Activated CD4-positive, alpha-beta T cell treated with anti-CD3 and anti-CD28 coated beads, Interleukin-2, amount 10 ng/mL, durations not matched to agents 7 days and 5 days (primary cell): Measurements from ENCODE around the gene ST6GALNAC4. TPM values are rescaled to one million over a fixed set of nuclear protein-coding genes. Genes with fewer than 3 reads are reported as not detected.

Source experiments
- CTCF ChIA-PET: fragments of 350-600 bp; sonication (Branson Sonifier 250); formaldehyde crosslinking; loops from one replicate; lab custom pipeline; 2021; ENCODE audit warnings: antibody characterized with exemption; lab: Charles Lee
- POLR2A ChIA-PET: fragments of 350-600 bp; sonication (Branson Sonifier 250); formaldehyde crosslinking; loops from one replicate; lab custom pipeline; 2021; ENCODE audit warnings: antibody characterized with exemption; lab: Charles Lee
- DNase-seq: peaks from one replicate; pipeline ENCODE4 v3.0.0-alpha.2; 2020
- H3K27ac Mint-ChIP-seq: one replicate; pipeline ENCODE4 v1.8.0; 2021; ENCODE audit warnings: mild to moderate bottlenecking, moderate library complexity, mixed read lengths
- H3K27me3 Mint-ChIP-seq: one replicate; pipeline ENCODE4 v1.8.0; 2021; ENCODE audit warnings: mixed read lengths
- H3K36me3 Mint-ChIP-seq: one replicate; pipeline ENCODE4 v1.8.0; 2021; ENCODE audit warnings: low read depth, mixed read lengths
- H3K4me1 Mint-ChIP-seq: one replicate; pipeline ENCODE4 v1.8.0; 2021; ENCODE audit warnings: mixed read lengths
- H3K4me3 Mint-ChIP-seq: one replicate; pipeline ENCODE4 v1.8.0; 2021; ENCODE audit warnings: mild to moderate bottlenecking, moderate library complexity, mixed read lengths
- H3K9me3 Mint-ChIP-seq: one replicate; pipeline ENCODE4 v1.8.0; 2021; ENCODE audit warnings: mixed read lengths
- total RNA-seq, 2 experiments: library from RNA; stranded (reverse); gene quantifications; one replicate each; pipeline ENCODE4 v1.2.3, GENCODE V29; 2021

ST6GALNAC4 gene
- total RNA-seq, 2 experiments from 2014 or later: 16.8 to 22.4 TPM

GRCh38 chr9:127915801-127916719 lies 781 bp downstream of the ST6GALNAC4 start:
- H3K9me3 Mint-ChIP-seq: no peaks in the 10 kb centered on the region
- peak overlapping the region; percentile 87 for H3K27ac Mint-ChIP-seq
- H3K36me3 Mint-ChIP-seq: peaks cover 12% of the 10 kb centered on the region
- DNase-seq: peak; percentile 44
- peak overlapping the region; percentile 78 for H3K4me3 Mint-ChIP-seq
- H3K27me3 Mint-ChIP-seq: no peaks in the 10 kb centered on the region
- POLR2A ChIA-PET: interaction anchor here (0.7 kb wide), 2 partner anchors 12 to 145 kb away, joined by 3 read pairs; no protein-coding TSS in a partner anchor
- peaks cover 66% of the 10 kb centered on the region for H3K4me1 Mint-ChIP-seq
- CTCF ChIA-PET: interaction anchor here (0.6 to 4.1 kb wide), 8 partner anchors 10 to 484 kb away, joined by 3 to 19 read pairs (median 4); partner anchors contain the start of genes EEIG1 and TOR2A

GRCh38 chr9:127915325-127915752 lies 1.5 kb downstream of the ST6GALNAC4 start:
- Mint-ChIP-seq H3K4me1 (peaks cover 69% of the 10 kb centered on the region), H3K36me3 (peaks cover 17% of the 10 kb centered on the region), H3K9me3 (no peaks in the 10 kb centered on the region), H3K27me3 (no peaks in the 10 kb centered on the region), H3K4me3 (peak overlapping the region; percentile 78), H3K27ac (peak overlapping the region; percentile 62)
- ChIA-PET POLR2A (interaction anchor here (0.7 kb wide), 1 partner anchor 11 kb away, joined by 3 read pairs; no protein-coding TSS in a partner anchor), CTCF (interaction anchor here (0.6 to 4.1 kb wide), 3 partner anchors 45 to 484 kb away, joined by 4 to 19 read pairs (median 15); partner anchors contain the start of gene TOR2A)
- no peak for DNase-seq

GRCh38 chr9:127913682-127914081 lies 3.2 kb downstream of the ST6GALNAC4 start:
- H3K36me3 Mint-ChIP-seq: peaks cover 17% of the 10 kb centered on the region
- peak overlapping the region; percentile 76 for H3K27ac Mint-ChIP-seq
- H3K4me1 Mint-ChIP-seq: peaks cover 56% of the 10 kb centered on the region
- H3K4me3 Mint-ChIP-seq: no peak overlapping the region
- POLR2A ChIA-PET: no interaction called here
- CTCF ChIA-PET: interaction anchor here (1.4 kb wide), 1 partner anchor 10 kb away, joined by 3 read pairs; no protein-coding TSS in a partner anchor
- no peaks in the 10 kb centered on the region for H3K27me3 Mint-ChIP-seq
- no peak for DNase-seq
- H3K9me3 Mint-ChIP-seq: no peaks in the 10 kb centered on the region

GRCh38 chr9:127912882-127913281 lies 4.0 kb downstream of the ST6GALNAC4 start:
- Mint-ChIP-seq H3K4me1 (peaks cover 48% of the 10 kb centered on the region), H3K4me3 (no peak overlapping the region), H3K36me3 (peaks cover 17% of the 10 kb centered on the region), H3K27ac (no peak overlapping the region), H3K9me3 (no peaks in the 10 kb centered on the region), H3K27me3 (no peaks in the 10 kb centered on the region)
- ChIA-PET POLR2A (interaction anchor here (0.5 kb wide), 1 partner anchor 122 kb away, joined by 4 read pairs; no protein-coding TSS in a partner anchor), CTCF (interaction anchor here (1.1 to 1.4 kb wide), 4 partner anchors 9 to 31 kb away, joined by 3 to 5 read pairs (median 3); no protein-coding TSS in a partner anchor)
- no peak for DNase-seq

- no peaks in the 10 kb centered on the region for H3K27me3 Mint-ChIP-seq
- POLR2A ChIA-PET: interaction anchor here (0.5 kb wide), 1 partner anchor 122 kb away, joined by 4 read pairs; no protein-coding TSS in a partner anchor
- H3K4me3 Mint-ChIP-seq: no peak overlapping the region
- H3K9me3 Mint-ChIP-seq: no peaks in the 10 kb centered on the region
- H3K36me3 Mint-ChIP-seq: peaks cover 17% of the 10 kb centered on the region
- CTCF ChIA-PET: interaction anchor here (1.1 to 1.4 kb wide), 4 partner anchors 9 to 30 kb away, joined by 3 to 5 read pairs (median 3); no protein-coding TSS in a partner anchor
- no peak for DNase-seq
- no peak overlapping the region for H3K27ac Mint-ChIP-seq
- H3K4me1 Mint-ChIP-seq: peaks cover 44% of the 10 kb centered on the region
Measured at GRCh38 chr9:127912296-127912695, 4.5 kb downstream of the ST6GALNAC4 start.

GRCh38 chr9:127910613-127911205 lies 6.1 kb downstream of the ST6GALNAC4 start:
- H3K4me1 Mint-ChIP-seq: peaks cover 49% of the 10 kb centered on the region
- no peak overlapping the region for H3K4me3 Mint-ChIP-seq
- H3K27ac Mint-ChIP-seq: peak overlapping the region; percentile 83
- CTCF ChIA-PET: interaction anchor here (1.1 to 1.9 kb wide), 6 partner anchors 11 to 176 kb away, joined by 3 to 8 read pairs (median 6); partner anchors contain the start of gene TOR2A
- peaks cover 17% of the 10 kb centered on the region for H3K36me3 Mint-ChIP-seq
- H3K9me3 Mint-ChIP-seq: no peaks in the 10 kb centered on the region
- no peak for DNase-seq
- POLR2A ChIA-PET: no interaction called here
- no peaks in the 10 kb centered on the region for H3K27me3 Mint-ChIP-seq

- Mint-ChIP-seq H3K36me3 (peaks cover 21% of the 10 kb centered on the region), H3K4me3 (no peak overlapping the region), H3K27ac (no peak overlapping the region), H3K4me1 (peaks cover 47% of the 10 kb centered on the region), H3K9me3 (no peaks in the 10 kb centered on the region), H3K27me3 (no peaks in the 10 kb centered on the region)
- POLR2A ChIA-PET: no interaction called here
- no peak for DNase-seq
- CTCF ChIA-PET: interaction anchor here (0.8 to 1.9 kb wide), 8 partner anchors 10 to 175 kb away, joined by 3 to 8 read pairs (median 4); partner anchors contain the start of gene TOR2A
Measured at GRCh38 chr9:127909839-127910273, 7.0 kb downstream of the ST6GALNAC4 start.

- Mint-ChIP-seq H3K27me3 (no peaks in the 10 kb centered on the region), H3K4me3 (no peak overlapping the region), H3K9me3 (no peaks in the 10 kb centered on the region), H3K36me3 (peaks cover 25% of the 10 kb centered on the region), H3K27ac (no peak overlapping the region), H3K4me1 (peaks cover 54% of the 10 kb centered on the region)
- ChIA-PET POLR2A (no interaction called here), CTCF (interaction anchor here (1.7 kb wide), 1 partner anchor 174 kb away, joined by 5 read pairs; the partner anchor contains the start of gene TOR2A)
- no peak for DNase-seq
Measured at GRCh38 chr9:127908660-127908926, 8.2 kb downstream of the ST6GALNAC4 start.

- Mint-ChIP-seq H3K9me3 (no peaks in the 10 kb centered on the region), H3K4me1 (peaks cover 59% of the 10 kb centered on the region), H3K27me3 (no peaks in the 10 kb centered on the region), H3K27ac (peak overlapping the region; percentile 95), H3K4me3 (no peak overlapping the region), H3K36me3 (peaks cover 25% of the 10 kb centered on the region)
- CTCF ChIA-PET: interaction anchor here (0.6 to 1.7 kb wide), 2 partner anchors 174 to 342 kb away, joined by 3 to 5 read pairs; partner anchors contain the start of gene TOR2A
- DNase-seq: no peak
- POLR2A ChIA-PET: interaction anchor here (0.7 kb wide), 1 partner anchor 13 kb away, joined by 3 read pairs; no protein-coding TSS in a partner anchor
Measured at GRCh38 chr9:127907867-127908659, 8.8 kb downstream of the ST6GALNAC4 start.

GRCh38 chr9:127905788-127906191 lies 11.1 kb downstream of the ST6GALNAC4 start:
- peak; percentile 70 for DNase-seq
- CTCF ChIA-PET: interaction anchor here (0.8 to 1.6 kb wide), 6 partner anchors 11 to 171 kb away, joined by 3 to 6 read pairs (median 4); partner anchors contain the start of genes CDK9, ST6GALNAC4 and TOR2A
- H3K36me3 Mint-ChIP-seq: peaks cover 18% of the 10 kb centered on the region
- H3K4me1 Mint-ChIP-seq: peaks cover 48% of the 10 kb centered on the region
- H3K27me3 Mint-ChIP-seq: no peaks in the 10 kb centered on the region
- no peaks in the 10 kb centered on the region for H3K9me3 Mint-ChIP-seq
- POLR2A ChIA-PET: no interaction called here
- peak overlapping the region; percentile 95 for H3K27ac Mint-ChIP-seq
- H3K4me3 Mint-ChIP-seq: peak overlapping the region; percentile 86

- Mint-ChIP-seq H3K27me3 (no peaks in the 10 kb centered on the region), H3K27ac (peak overlapping the region; percentile 95), H3K9me3 (no peaks in the 10 kb centered on the region), H3K4me1 (peaks cover 45% of the 10 kb centered on the region), H3K4me3 (peak overlapping the region; percentile 86), H3K36me3 (peaks cover 16% of the 10 kb centered on the region)
- ChIA-PET CTCF (interaction anchor here (0.7 to 2.0 kb wide), 7 partner anchors 12 to 450 kb away, joined by 3 to 8 read pairs (median 5); partner anchors contain the start of genes CDK9, ST6GALNAC4 and TOR2A), POLR2A (interaction anchor here (1.0 kb wide), 1 partner anchor 11 kb away, joined by 3 read pairs; no protein-coding TSS in a partner anchor)
- peak; percentile 69 for DNase-seq
Measured at GRCh38 chr9:127905004-127905728, 11.7 kb downstream of the ST6GALNAC4 start.
